ENCODE measurements around the gene CBX5. TPM values are rescaled to one million over a fixed set of nuclear protein-coding genes. Genes with fewer than 3 reads are reported as not detected.

Gene CBX5
- total and polyA plus RNA-seq, 2 of the 8 experiments (the other 6 are each of a cell fraction or from before 2014, with no cell fraction given), result 62.4 to 231 TPM

DNA sequence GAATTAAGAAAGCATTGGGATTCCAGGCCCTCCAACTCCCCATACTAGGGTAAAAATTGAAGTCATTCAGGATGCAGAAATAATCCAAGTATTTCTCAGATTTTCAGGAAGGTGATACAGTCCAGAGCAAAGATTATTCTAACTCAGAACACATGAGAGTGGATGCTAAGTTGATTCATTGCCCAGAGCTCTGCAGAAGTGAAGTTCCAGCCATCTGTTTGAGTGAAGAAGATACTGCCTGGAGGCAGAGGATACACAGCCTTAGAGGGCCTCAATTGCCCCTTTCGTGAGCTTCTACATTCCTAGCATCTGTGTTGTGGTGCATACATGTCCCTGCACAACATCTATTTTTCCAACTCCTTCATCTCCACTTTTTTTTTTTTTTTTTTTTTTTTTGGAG is 54.3 kb downstream of the CBX5 start:
- Histone ChIP-seq H3K4ac (replicated peaks; ENCODE audit: insufficient read length, low read depth, low read length) (no peak overlapping the region), H3K9me3 (ENCODE audit: insufficient read depth in 2 of 2, low read depth in 1 of 2, low read length in 1 of 2) (no peaks in the 10 kb centered on the region), H2BK5ac (ENCODE audit: low read depth, low read length) (no peak overlapping the region), H3K36me3 (ENCODE audit: control insufficient read depth in 2 of 4, insufficient read depth in 4 of 4, low read length in 3 of 4) (no peaks in the 10 kb centered on the region), H3K4me3 (ENCODE audit: extremely low read depth in 1 of 4, insufficient read depth in 2 of 4, low read depth in 3 of 4, low read length in 4 of 4) (no peak overlapping the region), H3K56ac (replicated peaks; ENCODE audit: insufficient read length, low read depth, low read length) (no peak overlapping the region), H3K79me2 (ENCODE audit: control insufficient read depth in 1 of 2, insufficient read depth in 2 of 2, low read length in 2 of 2) (no peaks in the 10 kb centered on the region), H4K8ac (ENCODE audit: extremely low read depth, insufficient read depth, low read length) (no peak overlapping the region), H3K27ac (ENCODE audit: low read depth, low read length) (no peak overlapping the region), H2AFZ (ENCODE audit: low read length) (no peak overlapping the region), H3K9ac (replicated peaks in 1 of 4; ENCODE audit: extremely low read depth in 1 of 4, low read depth in 3 of 4, low read length in 3 of 4) (no peak overlapping the region), H3K23me2 (ENCODE audit: low read depth, low read length) (no peaks in the 10 kb centered on the region), H2BK12ac (ENCODE audit: low read depth, low read length) (no peak overlapping the region), H3K79me1 (ENCODE audit: low read depth, low read length) (no peaks in the 10 kb centered on the region), H2BK20ac (ENCODE audit: low read length) (no peak overlapping the region), H4K20me1 (replicated peaks in 1 of 2; ENCODE audit: control insufficient read depth in 1 of 2, insufficient read depth in 2 of 2, low read length in 2 of 2) (no peaks in the 10 kb centered on the region), H3K18ac (ENCODE audit: extremely low read depth, low read length) (no peak overlapping the region), H4K5ac (ENCODE audit: insufficient read length, low read depth, low read length) (no peak overlapping the region), H3K4me2 (ENCODE audit: insufficient read depth in 1 of 2, low read depth in 2 of 2, low read length in 2 of 2) (no peak overlapping the region), H4K91ac (replicated peaks; ENCODE audit: insufficient read length, low read length) (no peak overlapping the region), H2BK15ac (ENCODE audit: low read length) (no peak overlapping the region), H2AK5ac (ENCODE audit: low read depth, low read length) (no peak overlapping the region), H3K4me1 (replicated peaks in 1 of 4; ENCODE audit: control insufficient read depth in 3 of 4, insufficient read depth in 4 of 4, low read length in 3 of 4) (no peaks in the 10 kb centered on the region), H3K14ac (ENCODE audit: insufficient read length) (no peak overlapping the region), H3K27me3 (replicated peaks in 1 of 4; ENCODE audit: control insufficient read depth in 3 of 4, extremely low read depth in 1 of 4, insufficient read depth in 3 of 4, low read length in 3 of 4) (no peaks in the 10 kb centered on the region), H2BK120ac (replicated peaks; ENCODE audit: low read depth, low read length) (no peak overlapping the region), H3K23ac (ENCODE audit: insufficient read length) (no peak overlapping the region)
- WGBS, 2 experiments (ENCODE audit: extremely low coverage in 1 of 2, insufficient coverage in 1 of 2, insufficient read length in 1 of 2, insufficient replicate concordance in 2 of 2, low coverage in 1 of 2, low lambda C conversion rate in 2 of 2, missing lambda C conversion rate in 1 of 2), result 71% methylated on average over 1 of the region's 1 CpG; no CpG with 5 or more reads in 1 of the 2 experiments
- DNase-seq (ENCODE audit: low read depth in 1 of 2, low spot score in 2 of 2), result no peak
- CTCF ChIA-PET (ENCODE audit: partially characterized antibody), result interaction anchor here (0.5 to 3.2 kb wide), 8 partner anchors 9 to 1066 kb away, joined by 3 to 11 read pairs (median 4); no protein-coding TSS in a partner anchor
- POLR2A ChIA-PET (ENCODE audit: partially characterized antibody), result interaction anchor here (1.0 to 6.6 kb wide), 4 partner anchors 16 to 110 kb away, joined by 3 to 52 read pairs (median 6); partner anchors contain the start of genes CBX5 and HNRNPA1
- FAIRE-seq, result no peak
- TF ChIP-seq KDM1A (IDR thresholded peaks at IDR 0.05; ENCODE audit: borderline replicate concordance, low read length), result no peak
- no peak for TF ChIP-seq CBX8 (IDR thresholded peaks at IDR 0.05; ENCODE audit: borderline replicate concordance, low read depth, low read length)
- no peak for TF ChIP-seq ASH2L (IDR thresholded peaks at IDR 0.05; ENCODE audit: low read length)
- TF ChIP-seq, protein P1, sequence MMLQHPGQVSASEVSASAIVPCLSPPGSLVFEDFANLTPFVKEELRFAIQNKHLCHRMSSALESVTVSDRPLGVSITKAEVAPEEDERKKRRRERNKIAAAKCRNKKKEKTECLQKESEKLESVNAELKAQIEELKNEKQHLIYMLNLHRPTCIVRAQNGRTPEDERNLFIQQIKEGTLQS (IDR thresholded peaks at IDR 0.05; ENCODE audit: insufficient read depth, low read depth, low read length), result no peak
- no peak for TF ChIP-seq EZH2 (IDR thresholded peaks at IDR 0.05; ENCODE audit: low read depth, low read length, severe bottlenecking)
- no peak for TF ChIP-seq TCF12 (IDR thresholded peaks at IDR 0.05; ENCODE audit: low read depth, low read length)
- no peak for TF ChIP-seq GABPA (IDR thresholded peaks at IDR 0.05; ENCODE audit: borderline replicate concordance, insufficient read depth, low read length)
- no peak for TF ChIP-seq CTCF (IDR thresholded peaks at IDR 0.05; ENCODE audit: control extremely low read depth in 1 of 3, insufficient read depth in 1 of 3, low read depth in 1 of 3, low read length in 3 of 3)
- TF ChIP-seq CHD2 (IDR thresholded peaks at IDR 0.05; ENCODE audit: low read length), result no peak
- no peak for TF ChIP-seq HDAC2 (IDR thresholded peaks at IDR 0.05; ENCODE audit: borderline replicate concordance in 1 of 2, low read depth in 2 of 2, low read length in 2 of 2)
- TF ChIP-seq CHD1 (IDR thresholded peaks at IDR 0.05; ENCODE audit: low read depth, low read length), result no peak
